HG02981 (cell line): Measurements from ENCODE around the gene PLA2G12B.

Experiments used
- ATAC-seq: cut with Tn5 transposase; IDR thresholded peaks from one replicate; pipeline ENCODE4 v1.9.1; 2021; ENCODE audit warnings: mild to moderate bottlenecking, moderate library complexity; ENCODE audit not compliant: unreplicated experiment

The PLA2G12B gene

DNA sequence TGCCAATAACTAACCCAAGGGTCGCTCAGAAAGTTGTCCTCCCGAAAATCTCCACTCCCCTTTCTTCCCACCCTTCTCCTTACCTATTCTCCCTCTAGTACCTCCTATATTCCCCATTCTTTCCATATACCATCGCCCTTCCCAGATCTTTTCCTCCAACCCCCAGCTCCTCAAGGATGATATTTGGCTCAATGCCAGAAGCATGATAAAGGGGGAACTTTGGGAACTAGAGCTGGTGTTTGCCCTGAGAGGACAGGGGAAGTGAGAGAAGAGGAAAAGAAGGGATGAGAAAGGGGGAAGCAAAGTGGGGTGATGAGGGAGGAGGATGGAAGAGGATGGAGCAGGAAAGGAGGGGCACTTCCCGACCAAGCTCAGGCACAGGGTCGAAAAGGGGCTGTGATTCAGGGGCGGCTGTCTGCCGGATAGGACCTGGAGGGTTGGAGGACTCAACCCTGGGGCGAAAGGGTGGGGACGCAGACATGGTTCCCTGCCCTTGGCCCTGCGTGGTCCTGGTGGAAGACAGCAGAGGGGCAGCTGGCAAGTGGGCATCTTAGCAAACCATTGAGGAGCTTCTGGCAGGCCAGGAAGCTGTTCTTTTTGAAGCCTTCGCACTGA, 59.3 kb downstream of the PLA2G12B start:
- ATAC-seq = no peak

DNA sequence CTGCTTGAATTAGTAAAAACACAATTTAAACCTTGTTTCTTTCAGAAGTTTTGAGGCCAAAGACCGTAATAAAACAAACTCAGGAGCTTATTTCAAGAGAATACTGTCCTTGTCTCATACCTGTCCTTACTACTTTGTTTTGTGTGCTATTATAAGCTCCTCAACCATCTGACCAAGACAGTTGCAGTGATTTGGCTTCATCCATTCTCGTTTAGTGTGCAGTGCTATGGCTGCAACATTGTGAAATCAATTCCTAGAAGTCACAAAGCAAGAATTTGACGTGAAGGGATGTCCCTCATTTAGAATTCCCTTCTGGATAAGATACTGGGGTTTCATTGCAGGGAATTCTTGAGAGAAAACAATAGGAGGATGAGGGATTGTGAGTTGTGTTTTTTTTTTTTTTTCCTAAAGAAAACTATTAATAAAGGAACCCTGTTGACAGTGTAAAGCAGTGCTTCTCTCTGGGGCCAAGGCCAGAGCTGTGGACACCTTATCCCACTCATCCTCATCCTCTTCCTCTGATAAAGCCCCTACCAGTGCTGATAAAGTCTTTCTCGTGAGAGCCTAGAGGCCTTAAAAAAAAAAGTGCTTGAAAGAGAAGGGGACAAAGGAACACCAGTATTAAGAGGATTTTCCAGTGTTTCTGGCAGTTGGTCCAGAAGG, 61.3 kb downstream of the PLA2G12B start, which contains the start of gene OIT3:
Gene OIT3, plus strand, starts transcription at position 604 of the 663 bp plus-strand sequence. CDS start 60 bp downstream, outside the sequence.
- no peak for ATAC-seq

DNA sequence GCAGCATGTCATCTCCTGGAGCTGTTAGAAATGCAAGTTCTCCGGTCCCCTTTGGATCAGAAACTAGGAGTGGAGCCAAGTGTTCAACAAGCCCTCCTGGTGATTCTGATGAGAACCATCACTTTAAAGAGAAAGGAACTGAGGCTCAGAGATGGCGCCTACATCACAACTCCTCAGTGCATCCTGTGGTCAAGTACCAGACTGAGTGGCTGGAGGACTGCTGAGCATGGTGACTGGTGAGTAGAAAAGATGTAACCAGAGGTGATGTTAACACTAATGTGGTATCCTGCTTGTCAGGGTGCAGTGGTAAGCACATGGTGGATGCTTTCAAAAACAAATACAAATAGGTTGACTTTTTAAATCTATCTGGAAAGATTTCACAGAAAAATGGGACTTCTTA, 64.5 kb downstream of the PLA2G12B start:
- ATAC-seq = no peak

DNA sequence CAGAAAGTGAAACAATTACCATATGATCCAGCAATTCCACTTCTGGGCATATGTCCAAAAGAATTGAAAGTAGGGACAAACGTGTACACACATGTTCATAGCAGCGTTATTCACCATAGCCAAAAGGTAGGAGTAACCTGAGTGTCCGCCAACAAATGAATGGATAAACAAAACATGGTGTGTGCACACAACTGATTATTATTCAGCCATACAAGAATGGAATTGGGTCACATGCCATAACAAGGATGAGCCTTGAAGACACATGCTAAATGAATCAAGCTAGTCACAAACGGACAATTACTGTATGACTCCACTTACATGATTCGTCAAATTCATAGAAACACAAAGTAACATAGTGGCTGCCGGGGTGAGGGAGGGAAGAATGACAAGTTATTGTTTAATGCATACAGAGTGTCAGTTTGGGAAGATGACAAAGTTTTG, 65.2 kb downstream of the PLA2G12B start:
- ATAC-seq = no peak

DNA sequence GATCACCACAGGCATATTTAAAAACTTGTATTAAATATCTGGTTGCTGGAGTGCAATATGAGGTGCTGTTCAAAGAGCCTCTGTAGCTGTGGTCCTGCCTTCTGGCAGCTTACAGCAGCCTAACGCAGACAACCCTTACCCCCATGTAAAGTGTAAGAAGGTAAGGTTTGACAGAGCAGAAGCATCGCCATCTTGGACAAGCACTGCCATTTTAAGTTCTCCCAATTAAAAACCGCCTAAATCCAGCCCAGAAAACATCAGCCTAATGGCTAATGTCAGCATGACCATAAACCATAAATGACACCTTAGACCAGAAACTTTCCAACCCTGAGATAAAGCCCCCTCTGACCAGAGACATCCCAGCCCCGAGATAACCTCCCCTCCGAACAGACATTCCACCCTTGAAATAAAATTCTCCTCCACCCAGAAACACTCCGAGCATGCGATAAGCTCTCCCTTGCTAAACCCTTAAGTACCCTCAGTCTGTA, 66.4 kb downstream of the PLA2G12B start:
- ATAC-seq = no peak

DNA sequence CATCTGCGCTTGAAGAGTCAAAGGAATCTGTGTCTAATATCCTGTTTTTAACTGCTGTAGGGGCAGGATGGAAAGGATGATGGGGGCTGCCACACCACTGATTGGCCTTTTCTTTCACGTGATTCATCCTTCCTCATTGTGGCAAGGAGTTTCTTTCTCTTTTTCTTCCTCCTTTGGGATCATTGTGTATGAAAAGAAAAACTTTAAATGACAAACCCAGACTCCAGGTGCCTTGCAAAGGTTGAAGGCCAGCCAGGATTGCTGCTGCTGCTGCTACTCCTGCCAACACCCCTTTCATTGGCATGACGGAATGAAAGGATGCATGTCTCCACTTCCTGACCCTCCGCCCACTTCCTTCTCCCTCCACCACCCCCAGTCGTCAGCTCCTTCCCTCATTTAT, 67.6 kb downstream of the PLA2G12B start:
- no peak for ATAC-seq

DNA sequence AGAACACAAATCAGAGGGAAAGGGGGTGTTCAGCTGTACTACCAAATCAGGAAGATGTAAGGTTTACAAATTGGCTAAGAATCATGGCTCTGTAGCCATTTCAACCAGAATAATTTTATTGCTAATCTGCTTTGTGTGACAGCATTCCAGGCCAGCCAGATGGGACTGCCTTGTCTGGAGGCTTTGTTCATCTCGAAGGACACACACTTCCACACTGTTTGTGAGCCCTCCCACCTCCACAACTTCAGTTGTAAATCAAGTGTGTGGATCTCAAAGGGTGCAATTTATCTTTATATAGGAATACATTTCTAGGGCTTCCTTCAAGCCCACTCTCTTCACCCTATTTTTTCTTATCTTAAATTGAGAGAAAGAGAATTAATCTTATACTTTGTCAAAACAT, 68.0 kb downstream of the PLA2G12B start:
- ATAC-seq = no peak

DNA sequence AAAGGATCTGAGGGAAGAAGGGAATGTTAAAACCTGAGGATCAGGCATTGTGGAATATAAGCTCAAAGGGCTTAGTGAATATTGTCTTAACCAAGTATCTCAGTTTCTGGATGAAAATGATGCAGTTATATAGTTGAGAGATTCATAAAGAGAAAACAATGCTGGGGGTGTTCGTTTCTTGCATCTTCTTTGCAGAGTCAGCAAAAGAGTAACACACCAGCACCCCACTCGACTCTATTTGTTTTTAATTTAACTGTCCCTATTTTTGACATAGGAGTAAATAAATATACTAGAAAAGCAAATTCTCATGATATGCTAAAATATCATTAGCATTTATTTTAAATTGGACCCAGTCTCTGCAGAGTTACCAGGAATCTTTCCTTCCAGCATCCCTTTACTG, 68.7 kb downstream of the PLA2G12B start:
- no peak for ATAC-seq
